Measurements from ENCODE around the gene AK4. TPM values are rescaled to one million over a fixed set of nuclear protein-coding genes. Genes with fewer than 3 reads are reported as not detected.

AK4 gene
- total RNA-seq, 3 donors from 2014 or later (not counting 1 experiment from before 2014, with no cell fraction given) = 0.32 to 1.6 (median 0.75) TPM

- 91% methylated on average over 9 of the region's 9 CpGs for WGBS (ENCODE audit: insufficient coverage)
- Histone ChIP-seq H3K27me3 (ENCODE audit: control insufficient read depth, insufficient read depth, low read length) (no peaks in the 10 kb centered on the region), H3K9me3 (ENCODE audit: control insufficient read depth, insufficient read depth, low read length) (no peaks in the 10 kb centered on the region), H3K36me3 (ENCODE audit: control insufficient read depth, insufficient read depth, low read length) (no peaks in the 10 kb centered on the region), H3K27ac (ENCODE audit: low read length) (no peak overlapping the region), H3K4me3 (ENCODE audit: low read length) (no peak overlapping the region), H3K4me1 (ENCODE audit: control insufficient read depth, insufficient read depth, low read length) (no peaks in the 10 kb centered on the region)
- Mint-ChIP-seq H3K36me3 (no peaks in the 10 kb centered on the region), H3K27ac (no peak overlapping the region), H3K4me1 (no peaks in the 10 kb centered on the region), H3K27me3 (ENCODE audit: low read depth in 2 of 2) (peaks cover 0 to 6% of the 10 kb centered on the region in 2 donors), H3K4me3 (no peak overlapping the region), H3K9me3 (no peaks in the 10 kb centered on the region)
- ATAC-seq (no peak), DNase-seq (no peak)
- TF ChIP-seq, protein P1, sequence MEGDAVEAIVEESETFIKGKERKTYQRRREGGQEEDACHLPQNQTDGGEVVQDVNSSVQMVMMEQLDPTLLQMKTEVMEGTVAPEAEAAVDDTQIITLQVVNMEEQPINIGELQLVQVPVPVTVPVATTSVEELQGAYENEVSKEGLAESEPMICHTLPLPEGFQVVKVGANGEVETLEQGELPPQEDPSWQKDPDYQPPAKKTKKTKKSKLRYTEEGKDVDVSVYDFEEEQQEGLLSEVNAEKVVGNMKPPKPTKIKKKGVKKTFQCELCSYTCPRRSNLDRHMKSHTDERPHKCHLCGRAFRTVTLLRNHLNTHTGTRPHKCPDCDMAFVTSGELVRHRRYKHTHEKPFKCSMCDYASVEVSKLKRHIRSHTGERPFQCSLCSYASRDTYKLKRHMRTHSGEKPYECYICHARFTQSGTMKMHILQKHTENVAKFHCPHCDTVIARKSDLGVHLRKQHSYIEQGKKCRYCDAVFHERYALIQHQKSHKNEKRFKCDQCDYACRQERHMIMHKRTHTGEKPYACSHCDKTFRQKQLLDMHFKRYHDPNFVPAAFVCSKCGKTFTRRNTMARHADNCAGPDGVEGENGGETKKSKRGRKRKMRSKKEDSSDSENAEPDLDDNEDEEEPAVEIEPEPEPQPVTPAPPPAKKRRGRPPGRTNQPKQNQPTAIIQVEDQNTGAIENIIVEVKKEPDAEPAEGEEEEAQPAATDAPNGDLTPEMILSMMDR (IDR thresholded peaks at IDR 0.05) = no peak
- intact Hi-C loops (cut with micrococcal nuclease) = no loop called here
Observed at GRCh38 chr1:65214340-65215027, 66.5 kb downstream of the AK4 start.

GRCh38 chr1:65216989-65217388, 69.0 kb downstream of the AK4 start:
- TF ChIP-seq, protein P1 (IDR thresholded peaks at IDR 0.05) = no peak
- WGBS (ENCODE audit: insufficient coverage) = 95% methylated on average over 1 of the region's 1 CpG
- Histone ChIP-seq H3K9me3 (ENCODE audit: control insufficient read depth, insufficient read depth, low read length) (no peaks in the 10 kb centered on the region), H3K36me3 (ENCODE audit: control insufficient read depth, insufficient read depth, low read length) (no peaks in the 10 kb centered on the region), H3K4me3 (ENCODE audit: low read length) (no peak overlapping the region), H3K4me1 (ENCODE audit: control insufficient read depth, insufficient read depth, low read length) (no peaks in the 10 kb centered on the region), H3K27ac (ENCODE audit: low read length) (no peak overlapping the region), H3K27me3 (ENCODE audit: control insufficient read depth, insufficient read depth, low read length) (no peaks in the 10 kb centered on the region)
- H3K4me1 Mint-ChIP-seq = no peaks in the 10 kb centered on the region
- H3K9me3 Mint-ChIP-seq = no peaks in the 10 kb centered on the region
- DNase-seq (no peak), ATAC-seq (no peak)
- H3K4me3 Mint-ChIP-seq = no peak overlapping the region
- no peak overlapping the region for H3K27ac Mint-ChIP-seq
- H3K36me3 Mint-ChIP-seq = no peaks in the 10 kb centered on the region
- intact Hi-C loops (cut with micrococcal nuclease) = no loop called here
- H3K27me3 Mint-ChIP-seq (ENCODE audit: low read depth in 2 of 2) = peaks cover 7 to 9% of the 10 kb centered on the region in 2 donors

DNA sequence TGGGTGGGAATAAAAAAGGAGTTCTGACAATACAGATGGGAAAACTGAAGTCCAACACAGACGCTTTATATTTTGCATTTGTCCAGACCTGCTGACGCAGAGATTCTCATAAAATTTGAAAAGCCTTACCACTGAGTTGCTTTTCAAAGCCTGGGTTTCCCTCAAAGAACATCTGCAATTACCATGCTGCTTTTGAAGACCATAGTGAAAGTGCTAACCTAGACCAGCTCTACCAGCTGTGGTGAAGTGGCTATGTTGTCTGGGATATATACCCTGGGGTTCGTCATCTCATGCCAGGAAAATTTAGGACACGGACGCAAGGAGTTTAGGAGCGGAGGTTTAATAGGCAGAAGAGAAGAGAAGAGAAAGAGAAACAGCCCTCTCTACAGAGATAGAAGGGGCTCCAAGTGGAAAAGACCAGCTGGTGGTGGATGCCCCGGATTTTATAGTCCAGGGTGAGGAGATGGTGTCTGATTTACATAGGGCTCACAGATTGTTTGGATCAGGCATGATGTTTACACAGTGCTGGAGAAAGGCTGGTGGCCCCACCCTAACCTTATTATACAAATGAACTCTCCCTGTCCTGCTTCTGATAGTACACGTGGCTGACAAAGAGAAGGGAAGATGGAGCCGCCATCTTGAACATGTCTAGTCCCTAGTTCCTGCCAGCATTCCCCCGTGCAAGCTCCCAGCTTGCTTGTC, 73.8 kb downstream of the AK4 start:
- intact Hi-C loops (cut with micrococcal nuclease) = no loop called here
- no peak overlapping the region for H3K27ac ChIP-seq (ENCODE audit: low read length)
- no peak overlapping the region for H3K4me3 ChIP-seq (ENCODE audit: low read length)
- peaks cover 2% of the 10 kb centered on the region for H3K27me3 ChIP-seq (ENCODE audit: control insufficient read depth, insufficient read depth, low read length)
- no peaks in the 10 kb centered on the region for H3K4me1 Mint-ChIP-seq
- H3K4me1 ChIP-seq (ENCODE audit: control insufficient read depth, insufficient read depth, low read length) = no peaks in the 10 kb centered on the region
- no peaks in the 10 kb centered on the region for H3K36me3 Mint-ChIP-seq
- TF ChIP-seq, protein P1 (IDR thresholded peaks at IDR 0.05) = no peak
- DNase-seq (no peak), ATAC-seq (no peak)
- H3K4me3 Mint-ChIP-seq = no peak overlapping the region
- H3K27me3 Mint-ChIP-seq (ENCODE audit: low read depth in 2 of 2) = peaks cover 9 to 18% of the 10 kb centered on the region in 2 donors
- 94% methylated on average over 9 of the region's 10 CpGs for WGBS (ENCODE audit: insufficient coverage)
- H3K9me3 Mint-ChIP-seq = no peaks in the 10 kb centered on the region
- H3K9me3 ChIP-seq (ENCODE audit: control insufficient read depth, insufficient read depth, low read length) = no peaks in the 10 kb centered on the region
- no peaks in the 10 kb centered on the region for H3K36me3 ChIP-seq (ENCODE audit: control insufficient read depth, insufficient read depth, low read length)
- no peak overlapping the region for H3K27ac Mint-ChIP-seq

Measured in natural killer cell (primary cell).